GM23248 (cell line): ENCODE results near the gene VWF. TPM values are rescaled to one million over a fixed set of nuclear protein-coding genes. Genes with fewer than 3 reads are reported as not detected.

ENCODE experiments used
- DNase-seq: peaks from one replicate; pipeline ENCODE4 v3.0.0-alpha.2; 2015
- H2AFZ ChIP-seq: fragments of 200-600 bp; sonication (generic); 2 replicates; pipeline ENCODE4 v1.6.1; 2016; ENCODE audit warnings: antibody characterized with exemption
- H3F3A ChIP-seq: fragments of 200-600 bp; sonication (generic); 2 replicates; pipeline ENCODE4 v1.6.1; 2016; ENCODE audit warnings: mild to moderate bottlenecking, antibody characterized with exemption, mixed run types; ENCODE audit not compliant: insufficient read depth
- H3K27ac ChIP-seq: fragments of 200-600 bp; sonication (generic); 2 replicates; pipeline ENCODE4 v1.5.1; 2016; ENCODE audit warnings: mild to moderate bottlenecking
- H3K27me3 ChIP-seq: fragments of 200-600 bp; sonication (generic); replicated peaks from 2 replicates; pipeline ENCODE4 v1.6.1; 2016; ENCODE audit warnings: mild to moderate bottlenecking; ENCODE audit not compliant: insufficient read depth
- H3K36me3 ChIP-seq: fragments of 200-600 bp; sonication (generic); 2 replicates; pipeline ENCODE4 v1.6.1; 2016; ENCODE audit warnings: low read depth, mild to moderate bottlenecking
- H3K4me1 ChIP-seq: fragments of 200-600 bp; sonication (generic); 2 replicates; pipeline ENCODE4 v1.6.1; 2016; ENCODE audit warnings: mild to moderate bottlenecking; ENCODE audit not compliant: insufficient read depth
- H3K4me2 ChIP-seq: fragments of 200-600 bp; sonication (generic); one replicate; pipeline ENCODE4 v1.6.1; 2016; ENCODE audit warnings: mild to moderate bottlenecking; ENCODE audit not compliant: unreplicated experiment
- H3K4me3 ChIP-seq: fragments of 200-600 bp; sonication (generic); 2 replicates; pipeline ENCODE4 v1.5.1; 2016; ENCODE audit warnings: mild to moderate bottlenecking
- H3K79me2 ChIP-seq: fragments of 200-600 bp; sonication (generic); 2 replicates; pipeline ENCODE4 v1.6.1; 2016; ENCODE audit warnings: mild to moderate bottlenecking; ENCODE audit not compliant: insufficient read depth
- H3K9ac ChIP-seq: fragments of 200-600 bp; sonication (generic); 2 replicates; pipeline ENCODE4 v1.6.1; 2016; ENCODE audit warnings: mild to moderate bottlenecking
- H3K9me2 ChIP-seq: fragments of 200-600 bp; sonication (generic); 2 replicates; pipeline ENCODE4 v1.6.1; 2016; ENCODE audit warnings: mixed run types, mild to moderate bottlenecking, moderate library complexity; ENCODE audit not compliant: insufficient read depth
- H3K9me3 ChIP-seq: fragments of 200-600 bp; sonication (generic); one replicate; pipeline ENCODE4 v1.6.1; 2017; ENCODE audit warnings: low read depth
- H4K20me1 ChIP-seq: fragments of 200-600 bp; sonication (generic); 2 replicates; pipeline ENCODE4 v1.6.0; 2016; ENCODE audit not compliant: insufficient read depth
- EZH2 ChIP-seq: fragments of 200-600 bp; sonication (generic); IDR thresholded peaks from 2 replicates; pipeline ENCODE4 v1.6.1; 2018; ENCODE audit warnings: antibody characterized with exemption, mild to moderate bottlenecking; ENCODE audit not compliant: insufficient read depth, poor library complexity, severe bottlenecking
- EZH2phosphoT487 ChIP-seq: fragments of 200-600 bp; sonication (generic); IDR thresholded peaks from 2 replicates; pipeline ENCODE4 v1.6.1; 2018; ENCODE audit warnings: antibody characterized with exemption, moderate library complexity, mild to moderate bottlenecking, low read depth; ENCODE audit not compliant: insufficient read depth
- WGBS, 2 experiments: methylation state at CpG; one replicate each; pipeline ENCODE4 v1.1.6; 2015 to 2017; ENCODE audit warnings: low lambda C conversion rate in 2 of 2, low coverage in 1 of 2; ENCODE audit errors: missing lambda C conversion rate in 2 of 2; 5-methylcytosine and 5-hydroxymethylcytosine counted together
- in situ Hi-C: fragments of 300-500 bp; cut with MboI; formaldehyde crosslinking; loops from 2 replicates; pipeline ENCODE4 v1.15.0; 2020
- polyA plus RNA-seq: library from polyadenylated mRNA; unstranded; fragments of >200 nt; fragmentation: Nextera tagmentation; extraction: Ambion mirVana; gene quantifications from 2 replicates; pipeline ENCODE4 v1.2.1, GENCODE V29; 2016
- total RNA-seq: library from RNA; depleted of rRNA; stranded (reverse); fragments of >200 nt; shearing (Covaris generic); gene quantifications from 2 replicates; pipeline ENCODE4 v1.2.3, GENCODE V29; 2014

VWF gene
- total and polyA plus RNA-seq, 2 experiments from 2014 or later = 0.14 TPM; not detected in 1

DNA sequence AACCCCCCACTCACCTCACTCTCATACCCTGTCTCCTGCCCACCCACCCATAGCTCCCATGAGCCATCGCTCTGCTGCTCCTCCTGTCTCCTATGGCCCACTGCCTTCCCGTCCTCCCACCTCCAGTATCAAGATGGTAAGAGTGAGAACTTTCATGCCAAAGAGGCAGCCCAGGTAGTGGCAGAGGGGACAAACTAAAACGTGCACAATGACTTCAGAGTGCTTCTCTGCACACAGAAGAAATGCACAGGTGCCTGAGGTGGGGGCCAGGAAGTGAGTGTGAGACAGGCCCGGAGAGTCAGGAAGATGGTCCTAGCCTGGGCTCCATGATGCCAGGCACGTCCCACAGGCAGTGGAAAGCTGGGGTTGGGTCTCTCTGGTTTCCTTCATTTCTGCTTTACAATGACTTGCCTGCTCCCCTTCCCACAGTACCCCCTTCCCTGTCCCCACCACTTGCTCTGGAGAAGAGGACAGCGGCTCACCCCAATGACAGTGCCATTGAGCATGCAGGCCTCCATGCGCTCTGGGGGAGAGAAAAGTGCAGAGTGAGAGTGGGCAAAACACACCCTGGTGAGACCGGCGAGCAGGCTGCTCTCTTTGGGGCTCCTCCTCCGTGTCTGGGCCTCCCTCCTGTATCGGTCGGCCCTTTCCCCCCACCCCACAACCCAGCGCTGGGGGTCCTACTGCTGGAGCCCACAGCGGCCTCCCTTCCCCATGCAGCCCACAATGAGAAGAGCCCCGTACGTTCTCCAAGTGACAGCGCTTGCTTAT lies 156.6 kb downstream of the VWF start:
- no peak overlapping the region for H3K9ac ChIP-seq
- H3K79me2 ChIP-seq = no peaks in the 10 kb centered on the region
- WGBS, 2 experiments = 68 to 70% methylated on average over 13 to 17 of the region's 17 CpGs
- no peaks in the 10 kb centered on the region for H3K36me3 ChIP-seq
- H3K4me1 ChIP-seq = no peaks in the 10 kb centered on the region
- no peak overlapping the region for H3K27ac ChIP-seq
- peaks cover 11% of the 10 kb centered on the region; the same call in 1 of the 2 replicates for H3K27me3 ChIP-seq
- no peaks in the 10 kb centered on the region for H3K9me3 ChIP-seq
- no peaks in the 10 kb centered on the region for H3F3A ChIP-seq
- no peak for DNase-seq
- TF ChIP-seq EZH2 (no peak), EZH2phosphoT487 (no peak)
- no peaks in the 10 kb centered on the region for H3K9me2 ChIP-seq
- H3K4me3 ChIP-seq = no peak overlapping the region
- no peak overlapping the region for H3K4me2 ChIP-seq
- H4K20me1 ChIP-seq = no peaks in the 10 kb centered on the region
- H2AFZ ChIP-seq = no peak overlapping the region
- in situ Hi-C loops = no loop called here

DNA sequence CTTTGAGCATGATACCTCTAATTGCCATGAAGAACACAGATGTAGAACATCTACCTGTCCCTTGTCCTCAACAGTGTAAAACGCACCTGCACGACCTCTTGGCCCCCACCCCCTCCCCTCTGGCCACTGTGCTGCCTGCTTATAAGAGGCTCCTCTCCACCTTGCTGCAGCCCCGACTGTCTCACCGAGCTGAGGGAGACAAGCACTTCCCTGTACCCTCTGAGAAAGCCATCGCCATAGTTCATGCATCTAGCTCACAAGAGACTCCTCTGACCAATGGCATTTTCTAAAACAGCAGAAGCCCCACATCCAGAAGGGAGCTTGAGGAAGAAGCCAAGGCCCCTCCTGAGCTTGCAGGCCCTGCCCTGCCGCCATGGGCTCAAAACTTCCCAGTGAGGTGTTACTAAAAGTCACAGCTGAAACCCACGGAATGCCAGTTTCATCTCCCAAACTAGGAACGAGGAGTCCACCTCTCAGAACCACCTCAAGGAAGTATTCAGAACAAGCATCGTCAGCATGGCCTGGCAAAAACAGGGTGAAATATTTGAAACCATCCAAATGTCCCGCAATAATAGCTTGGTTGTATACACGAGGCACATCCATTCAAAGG lies 157.9 kb downstream of the VWF start:
- H3K27me3 ChIP-seq = peaks cover 4% of the 10 kb centered on the region; the same call in 1 of the 2 replicates
- H3K9me2 ChIP-seq = no peaks in the 10 kb centered on the region
- H3K27ac ChIP-seq = no peak overlapping the region
- H4K20me1 ChIP-seq = no peaks in the 10 kb centered on the region
- no peak for TF ChIP-seq EZH2phosphoT487
- TF ChIP-seq EZH2 = no peak
- no peaks in the 10 kb centered on the region for H3K79me2 ChIP-seq
- no peak for DNase-seq
- H3K9ac ChIP-seq = no peak overlapping the region
- 51 to 57% methylated on average over 11 of the region's 11 CpGs for WGBS, 2 experiments
- H3K36me3 ChIP-seq = no peaks in the 10 kb centered on the region
- no peaks in the 10 kb centered on the region for H3F3A ChIP-seq
- no peak overlapping the region for H3K4me2 ChIP-seq
- H3K4me1 ChIP-seq = no peaks in the 10 kb centered on the region
- in situ Hi-C loops = no loop called here
- no peak overlapping the region for H2AFZ ChIP-seq
- no peaks in the 10 kb centered on the region for H3K9me3 ChIP-seq
- no peak overlapping the region for H3K4me3 ChIP-seq

DNA sequence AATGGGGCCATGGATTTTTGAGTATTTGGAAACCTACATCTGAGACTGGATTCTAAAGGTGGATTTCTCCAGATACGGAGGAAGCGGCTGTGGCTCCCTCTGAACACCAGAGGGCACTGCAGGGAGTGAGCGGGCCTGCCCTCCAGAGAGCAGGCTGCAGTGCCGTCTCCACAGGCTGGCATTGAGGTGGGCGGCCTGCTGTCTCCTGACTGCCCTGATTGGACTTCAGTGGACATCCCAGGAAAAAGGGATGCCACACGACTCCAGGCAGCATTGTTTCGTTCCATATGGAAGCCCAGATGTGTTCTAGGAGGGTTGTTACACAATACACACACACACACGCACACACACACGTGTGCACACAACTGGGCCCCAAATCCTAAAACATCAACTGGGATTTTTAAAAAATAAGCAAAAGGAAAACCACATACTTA lies 158.5 kb downstream of the VWF start:
- Histone ChIP-seq H3K27ac (no peak overlapping the region), H3K4me2 (no peak overlapping the region), H3K9me2 (no peaks in the 10 kb centered on the region), H3K4me1 (no peaks in the 10 kb centered on the region), H3K9ac (no peak overlapping the region), H3K36me3 (no peaks in the 10 kb centered on the region), H4K20me1 (no peaks in the 10 kb centered on the region), H3K27me3 (peaks cover 7% of the 10 kb centered on the region; the same call in 1 of the 2 replicates), H3F3A (no peaks in the 10 kb centered on the region), H3K4me3 (no peak overlapping the region), H2AFZ (no peak overlapping the region), H3K9me3 (no peaks in the 10 kb centered on the region), H3K79me2 (no peaks in the 10 kb centered on the region)
- WGBS, 2 experiments = 32 to 37% methylated on average over 9 of the region's 9 CpGs
- in situ Hi-C loops = no loop called here
- DNase-seq = peak; percentile 82
- TF ChIP-seq EZH2phosphoT487 (no peak), EZH2 (no peak)

DNA sequence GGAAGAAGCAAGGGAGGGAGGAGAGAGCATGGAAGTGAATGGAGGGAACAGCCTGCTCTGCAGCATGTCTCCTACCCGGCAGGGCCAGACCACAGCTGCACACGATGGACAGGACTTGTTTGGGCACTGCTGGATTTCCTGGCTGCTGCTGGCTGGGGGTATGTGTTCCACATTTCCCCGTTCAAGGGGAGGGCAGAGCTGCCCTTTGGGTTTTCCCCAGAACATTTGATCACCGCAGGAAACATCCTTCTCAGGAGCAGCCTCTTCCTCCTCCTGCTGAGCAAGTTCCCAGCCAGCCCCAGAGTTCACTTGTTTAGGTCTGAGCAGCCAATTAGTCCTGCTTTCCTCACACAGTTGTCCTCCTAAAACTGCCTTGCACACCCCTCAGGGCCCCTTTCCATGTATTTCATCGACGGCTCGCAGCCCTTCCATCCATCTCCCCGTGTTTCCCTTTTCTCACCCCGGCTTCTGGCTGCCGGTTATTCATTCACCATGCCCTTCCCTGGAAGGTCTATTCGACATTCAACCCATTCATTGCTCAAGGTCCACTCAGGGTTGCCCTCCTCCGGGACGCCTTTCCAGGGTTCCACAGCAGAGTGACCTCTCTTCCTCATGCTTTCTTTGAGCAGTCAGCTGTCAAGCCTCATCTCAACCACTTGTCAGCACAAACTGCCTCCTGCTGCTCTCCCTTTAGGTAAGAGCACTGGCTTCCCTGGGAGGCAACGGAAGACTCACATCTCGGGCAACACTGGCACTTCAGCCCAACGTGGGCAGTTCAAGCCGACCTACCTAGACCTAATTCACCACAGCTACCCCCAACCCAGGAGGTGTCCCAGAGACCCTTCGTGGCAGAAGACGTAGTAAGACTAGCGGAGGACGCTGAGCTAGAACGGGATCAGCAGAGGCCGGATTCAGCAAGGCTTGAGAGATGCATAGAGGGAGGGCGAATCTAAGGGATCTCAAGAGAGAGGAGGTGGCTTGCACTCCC lies 159.3 kb downstream of the VWF start:
- DNase-seq = no peak

More for the DNA sequence above, 159.3 kb downstream of the VWF start:
- Histone ChIP-seq H4K20me1 (no peaks in the 10 kb centered on the region), H3K9ac (no peak overlapping the region), H3K27ac (no peak overlapping the region), H3K4me3 (no peak overlapping the region), H3K79me2 (no peaks in the 10 kb centered on the region), H3K36me3 (no peaks in the 10 kb centered on the region), H3K4me2 (no peak overlapping the region), H3F3A (no peaks in the 10 kb centered on the region), H3K27me3 (peaks cover 7% of the 10 kb centered on the region; the same call in 1 of the 2 replicates), H3K9me2 (no peaks in the 10 kb centered on the region), H3K4me1 (no peaks in the 10 kb centered on the region), H2AFZ (no peak overlapping the region), H3K9me3 (no peaks in the 10 kb centered on the region)
- whole genome bisulfite sequencing, 2 experiments = 70 to 71% methylated on average over 24 of the region's 24 CpGs
- TF ChIP-seq EZH2 (no peak), EZH2phosphoT487 (no peak)
- in situ Hi-C loops = no loop called here
